Ishikawa (cell line): ENCODE results near the gene LTBP3.

Experiments
- CEBPB ChIP-seq: IDR thresholded peaks from 2 replicates; pipeline ENCODE4 v1.6.1; 2012
- EGR1 ChIP-seq: IDR thresholded peaks from 2 replicates; pipeline ENCODE4 v1.6.1; 2012
- FOXM1 ChIP-seq: IDR thresholded peaks from 2 replicates; pipeline ENCODE4 v1.6.1; 2012; ENCODE audit warnings: low read depth, borderline replicate concordance
- RAD21 ChIP-seq: IDR thresholded peaks from 2 replicates; pipeline ENCODE4 v1.6.1; 2012; ENCODE audit warnings: low read depth
- YY1 ChIP-seq: IDR thresholded peaks from 2 replicates; pipeline ENCODE4 v1.6.1; 2012; ENCODE audit warnings: low read depth
- ZBTB7A ChIP-seq: IDR thresholded peaks from 2 replicates; pipeline ENCODE4 v1.6.1; 2012; ENCODE audit warnings: low read depth

GRCh38 chr11:65583589-65583988, 25.4 kb upstream of the LTBP3 start:
- TF ChIP-seq RAD21 (no peak), ZBTB7A (no peak), FOXM1 (no peak), EGR1 (no peak), YY1 (no peak), CEBPB (no peak)
